ENCODE results near the gene LUZP2. TPM values are rescaled to one million over a fixed set of nuclear protein-coding genes. Genes with fewer than 3 reads are reported as not detected.

The LUZP2 gene
- total RNA-seq, 2 donors from 2014 or later, result 0.28 to 1.0 TPM

- intact Hi-C loops (cut with DNase I), result no loop called here
- DNase-seq (ENCODE audit: low spot score), result no peak
These were observed 192.1 kb downstream of the LUZP2 start for GRCh38 chr11:24688981-24689380.

GRCh38 chr11:24697522-24698111, 200.8 kb downstream of the LUZP2 start:
- DNase-seq (ENCODE audit: low spot score), result no peak
- intact Hi-C loops (cut with DNase I), result no loop called here

GRCh38 chr11:24704716-24705115, 207.9 kb downstream of the LUZP2 start:
- intact Hi-C loops (cut with DNase I), result no loop called here
- DNase-seq (ENCODE audit: low spot score), result no peak

- no peak for DNase-seq (ENCODE audit: low spot score)
- intact Hi-C loops (cut with DNase I), result no loop called here
These were observed 208.6 kb downstream of the LUZP2 start for GRCh38 chr11:24705474-24705873.

- no peak for DNase-seq (ENCODE audit: low spot score)
- intact Hi-C loops (cut with DNase I), result no loop called here
These were observed 211.8 kb downstream of the LUZP2 start for GRCh38 chr11:24708616-24709015.

- DNase-seq (ENCODE audit: low spot score), result no peak
- intact Hi-C loops (cut with DNase I), result no loop called here
These were observed 213.2 kb downstream of the LUZP2 start for GRCh38 chr11:24709928-24710565.

GRCh38 chr11:24714601-24715000, 217.7 kb downstream of the LUZP2 start:
- intact Hi-C loops (cut with DNase I), result no loop called here
- no peak for DNase-seq (ENCODE audit: low spot score)

GRCh38 chr11:24716403-24716802, 219.6 kb downstream of the LUZP2 start:
- intact Hi-C loops (cut with DNase I), result no loop called here
- DNase-seq (ENCODE audit: low spot score), result no peak

- intact Hi-C loops (cut with DNase I), result no loop called here
- no peak for DNase-seq (ENCODE audit: low spot score)
These were observed 226.4 kb downstream of the LUZP2 start for GRCh38 chr11:24723231-24723630.

- no peak for DNase-seq (ENCODE audit: low spot score)
These were observed 234.7 kb downstream of the LUZP2 start for GRCh38 chr11:24731554-24731953.

GRCh38 chr11:24734742-24735237, 237.9 kb downstream of the LUZP2 start:
- no peak for DNase-seq (ENCODE audit: low spot score)
- intact Hi-C loops (cut with DNase I), result no loop called here

More at GRCh38 chr11:24731554-24731953, 234.7 kb downstream of the LUZP2 start:
- intact Hi-C loops (cut with DNase I), result no loop called here

- intact Hi-C loops (cut with DNase I), result no loop called here
- no peak for DNase-seq (ENCODE audit: low spot score)
These were observed 242.1 kb downstream of the LUZP2 start for GRCh38 chr11:24738972-24739371.

GRCh38 chr11:24739637-24740036, 242.8 kb downstream of the LUZP2 start:
- intact Hi-C loops (cut with DNase I), result no loop called here
- DNase-seq (ENCODE audit: low spot score), result no peak

GRCh38 chr11:24747275-24748251, 250.7 kb downstream of the LUZP2 start:
- DNase-seq (ENCODE audit: low spot score), result no peak
- intact Hi-C loops (cut with DNase I), result no loop called here

GRCh38 chr11:24748261-24748660, 251.4 kb downstream of the LUZP2 start:
- intact Hi-C loops (cut with DNase I), result no loop called here
- no peak for DNase-seq (ENCODE audit: low spot score)

- no peak for DNase-seq (ENCODE audit: low spot score)
- intact Hi-C loops (cut with DNase I), result no loop called here
These were observed 257.6 kb downstream of the LUZP2 start for GRCh38 chr11:24754406-24754805.

GRCh38 chr11:24755260-24755839, 258.5 kb downstream of the LUZP2 start:
- DNase-seq (ENCODE audit: low spot score), result no peak
- intact Hi-C loops (cut with DNase I), result no loop called here

GRCh38 chr11:24759742-24760141, 262.9 kb downstream of the LUZP2 start:
- no peak for DNase-seq (ENCODE audit: low spot score)
- intact Hi-C loops (cut with DNase I), result no loop called here

- no peak for DNase-seq (ENCODE audit: low spot score)
- intact Hi-C loops (cut with DNase I), result no loop called here
These were observed 263.8 kb downstream of the LUZP2 start for GRCh38 chr11:24760681-24761080.

- intact Hi-C loops (cut with DNase I), result no loop called here
- no peak for DNase-seq (ENCODE audit: low spot score)
These were observed 265.2 kb downstream of the LUZP2 start for GRCh38 chr11:24762076-24762475.
